ENCODE results near the gene ARPC4. TPM values are rescaled to one million over a fixed set of nuclear protein-coding genes. Genes with fewer than 3 reads are reported as not detected.

Gene ARPC4
- total RNA-seq, 6 donors from 2014 or later: 88.3 to 186 (median 158) TPM

GRCh38 chr3:9776896-9777693 is 15.8 kb upstream of the ARPC4 start:
- no peaks in the 10 kb centered on the region for H3K27me3 ChIP-seq
- ATAC-seq (ENCODE audit: low FRiP score in 2 of 2) (no peak), DNase-seq (no peak)
- WGBS, 2 donors: 77 to 83% methylated on average over 5 of the region's 5 CpGs
- no peak overlapping the region for H3K27ac ChIP-seq
- no peak overlapping the region for H3K4me3 ChIP-seq
- H3K9me3 ChIP-seq: no peaks in the 10 kb centered on the region
- no peak for TF ChIP-seq CTCF (IDR thresholded peaks at IDR 0.05)
- no peak for TF ChIP-seq POLR2A (IDR thresholded peaks at IDR 0.05)
- TF ChIP-seq POLR2AphosphoS5 (IDR thresholded peaks at IDR 0.05): no peak
- no peak for TF ChIP-seq EP300 (IDR thresholded peaks at IDR 0.05)
- peaks cover 0 to 15% (median 6%) of the 10 kb centered on the region in 4 donors for H3K4me1 ChIP-seq
- peaks cover 0 to 24% (median 14%) of the 10 kb centered on the region in 4 donors for H3K36me3 ChIP-seq

GRCh38 chr3:9777694-9778021 is 15.2 kb upstream of the ARPC4 start:
- Histone ChIP-seq H3K27me3 (no peaks in the 10 kb centered on the region), H3K4me1 (peaks cover 0 to 18% (median 6%) of the 10 kb centered on the region in 4 donors), H3K4me3 (no peak overlapping the region), H3K27ac (no peak overlapping the region), H3K9me3 (no peaks in the 10 kb centered on the region), H3K36me3 (peaks cover 0 to 30% (median 16%) of the 10 kb centered on the region in 4 donors)
- DNase-seq: no peak
- ATAC-seq (ENCODE audit: low FRiP score in 2 of 2): peak in 1 of 2 donors; percentile 16
- 76 to 89% methylated on average over 1 of the region's 1 CpG for WGBS, 2 donors
- TF ChIP-seq POLR2A (IDR thresholded peaks at IDR 0.05) (no peak), EP300 (IDR thresholded peaks at IDR 0.05) (no peak), POLR2AphosphoS5 (IDR thresholded peaks at IDR 0.05) (no peak), CTCF (IDR thresholded peaks at IDR 0.05) (no peak)

- TF ChIP-seq EP300 (IDR thresholded peaks at IDR 0.05) (no peak), POLR2A (IDR thresholded peaks at IDR 0.05) (no peak), CTCF (IDR thresholded peaks at IDR 0.05) (no peak), POLR2AphosphoS5 (IDR thresholded peaks at IDR 0.05) (no peak)
- H3K4me1 ChIP-seq: peaks cover 0 to 18% (median 6%) of the 10 kb centered on the region in 4 donors
- no peak overlapping the region for H3K27ac ChIP-seq
- DNase-seq (no peak), ATAC-seq (ENCODE audit: low FRiP score in 2 of 2) (peak in 1 of 2 donors; percentile 78)
- H3K4me3 ChIP-seq: no peak overlapping the region
- H3K9me3 ChIP-seq: no peaks in the 10 kb centered on the region
- H3K27me3 ChIP-seq: no peaks in the 10 kb centered on the region
- H3K36me3 ChIP-seq: peaks cover 0 to 37% (median 21%) of the 10 kb centered on the region in 4 donors
- 79 to 81% methylated on average over 5 of the region's 5 CpGs for WGBS, 2 donors
Measured at GRCh38 chr3:9778143-9779074, 14.5 kb upstream of the ARPC4 start.

GRCh38 chr3:9779075-9779593 is 13.7 kb upstream of the ARPC4 start:
- TF ChIP-seq EP300 (IDR thresholded peaks at IDR 0.05): no peak
- no peak for TF ChIP-seq CTCF (IDR thresholded peaks at IDR 0.05)
- no peak for TF ChIP-seq POLR2AphosphoS5 (IDR thresholded peaks at IDR 0.05)
- TF ChIP-seq POLR2A (IDR thresholded peaks at IDR 0.05): no peak
- peaks cover 0 to 18% (median 6%) of the 10 kb centered on the region in 4 donors for H3K4me1 ChIP-seq
- ATAC-seq (ENCODE audit: low FRiP score in 2 of 2): no peak
- no peak overlapping the region for H3K4me3 ChIP-seq
- H3K9me3 ChIP-seq: no peaks in the 10 kb centered on the region
- peak in 1 of 2 donors; percentile 46 for DNase-seq
- peak overlapping the region in 2 of 4 donors; percentile 51 to 70 for H3K27ac ChIP-seq
- H3K27me3 ChIP-seq: no peaks in the 10 kb centered on the region
- peaks cover 4 to 45% (median 28%) of the 10 kb centered on the region in 4 donors for H3K36me3 ChIP-seq
- WGBS, 2 donors: 79 to 80% methylated on average over 6 of the region's 6 CpGs

Measured in upper lobe of left lung (tissue), 6 donors.